Gastroesophageal sphincter (tissue), 4 donors: ENCODE data around the gene KDM4C. TPM values are rescaled to one million over a fixed set of nuclear protein-coding genes. Genes with fewer than 3 reads are reported as not detected.

ENCODE experiments used
- ATAC-seq: fragments of 150-250 bp; one replicate; pipeline ENCODE4 v1.9.1; 2016; ENCODE audit warnings: mild to moderate bottlenecking, moderate library complexity
- H3K27ac ChIP-seq, 4 donors: fragments of 200-600 bp; sonication (generic) in 3 of 4; 1 replicate in 3 of 4; 2 replicates in 1 of 4; pipeline ENCODE4 v1.5.1; 2016 to 2019
- H3K27me3 ChIP-seq: fragments of 200-600 bp; sonication (generic); one replicate; pipeline ENCODE4 v1.5.1; 2019
- H3K36me3 ChIP-seq, 2 donors: fragments of 200-600 bp; sonication (generic); one replicate each; pipeline ENCODE4 v1.5.1; 2019; ENCODE audit warnings: control low read depth in 1 of 2
- H3K4me1 ChIP-seq, 3 donors: fragments of 200-600 bp; sonication (generic); 1 replicate in 2 of 3; 2 replicates in 1 of 3; pipeline ENCODE4 v1.5.1; 2016 to 2019; ENCODE audit warnings: control low read depth in 2 of 3
- H3K4me3 ChIP-seq, 2 donors: fragments of 200-600 bp; sonication (generic); one replicate each; pipeline ENCODE4 v1.5.1; 2019; ENCODE audit warnings: mild to moderate bottlenecking in 1 of 2, moderate library complexity in 1 of 2
- H3K9me3 ChIP-seq, 3 donors: fragments of 200-600 bp; sonication (generic); one replicate each; pipeline ENCODE4 v1.5.1; 2017 to 2019; ENCODE audit warnings: control low read depth in 2 of 3
- EP300 ChIP-seq: sonication (generic); formaldehyde crosslinking; IDR thresholded peaks from one replicate; pipeline ENCODE4 v1.6.1; 2017; ENCODE audit warnings: antibody characterized with exemption, mild to moderate bottlenecking
- POLR2A ChIP-seq, 2 donors: fragments of 450-650 bp; IDR thresholded peaks; one replicate each; pipeline ENCODE4 v1.6.1; 2017; ENCODE audit warnings: antibody characterized with exemption in 2 of 2, mild to moderate bottlenecking in 2 of 2, moderate library complexity in 1 of 2
- POLR2AphosphoS5 ChIP-seq: sonication (generic); formaldehyde crosslinking; IDR thresholded peaks from one replicate; pipeline ENCODE4 v1.6.1; 2017; ENCODE audit warnings: antibody characterized with exemption
- WGBS, 2 donors: methylation state at CpG; one replicate each; pipeline ENCODE4 v1.1.5; 2018; ENCODE audit warnings: low coverage in 1 of 2; 5-methylcytosine and 5-hydroxymethylcytosine counted together
- total RNA-seq, 4 donors: library from RNA; depleted of rRNA; stranded (reverse); fragments of >200 nt; gene quantifications; one replicate each; pipeline ENCODE4 v1.1.0, GENCODE V29; 2016
- TF ChIP-seq, protein P1 (sequence below), 4 experiments: fragments of 200-600 bp in 2 of 4; fragments of 450-650 bp in 2 of 4; sonication (generic) in 1 of 4; IDR thresholded peaks; one replicate each; pipeline ENCODE4 v1.5.1; 2017 to 2019; ENCODE audit warnings: antibody characterized with exemption in 4 of 4, mild to moderate bottlenecking in 2 of 4, moderate library complexity in 2 of 4

The KDM4C gene
- total RNA-seq, 4 donors from 2014 or later, result 17.7 to 65.2 (median 29.5) TPM

DNA sequence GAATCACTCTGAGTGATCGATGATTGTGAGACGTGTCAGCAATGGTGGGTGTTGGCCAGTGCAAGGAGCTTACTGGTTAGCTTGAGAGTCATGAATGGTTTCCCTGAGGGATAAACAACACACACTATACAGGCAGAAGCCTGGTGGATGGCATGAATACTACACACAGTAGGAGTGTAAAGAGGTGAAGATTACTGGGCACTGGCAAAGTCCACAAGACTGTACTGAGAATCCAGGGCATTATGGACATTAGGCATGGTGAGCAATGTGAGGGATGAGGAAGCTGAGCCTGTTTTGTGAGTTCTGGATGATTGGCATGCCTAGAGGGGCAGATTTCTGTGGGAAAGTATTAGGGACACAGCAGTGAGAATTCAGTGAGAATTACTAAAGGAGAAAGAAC lies 71.3 kb downstream of the KDM4C start:
- WGBS, 2 donors, result 87 to 94% methylated on average over 2 of the region's 2 CpGs
- Histone ChIP-seq H3K36me3 (peaks cover 0 to 27% of the 10 kb centered on the region in 2 donors), H3K27me3 (no peaks in the 10 kb centered on the region), H3K27ac (no peak overlapping the region), H3K4me3 (no peak overlapping the region), H3K9me3 (peaks cover 0 to 6% (median 0%) of the 10 kb centered on the region in 3 donors), H3K4me1 (no peaks in the 10 kb centered on the region)
- TF ChIP-seq POLR2AphosphoS5 (no peak), POLR2A (IDR thresholded peaks at IDR 0.05) (no peak), EP300 (no peak)
- TF ChIP-seq, protein P1, sequence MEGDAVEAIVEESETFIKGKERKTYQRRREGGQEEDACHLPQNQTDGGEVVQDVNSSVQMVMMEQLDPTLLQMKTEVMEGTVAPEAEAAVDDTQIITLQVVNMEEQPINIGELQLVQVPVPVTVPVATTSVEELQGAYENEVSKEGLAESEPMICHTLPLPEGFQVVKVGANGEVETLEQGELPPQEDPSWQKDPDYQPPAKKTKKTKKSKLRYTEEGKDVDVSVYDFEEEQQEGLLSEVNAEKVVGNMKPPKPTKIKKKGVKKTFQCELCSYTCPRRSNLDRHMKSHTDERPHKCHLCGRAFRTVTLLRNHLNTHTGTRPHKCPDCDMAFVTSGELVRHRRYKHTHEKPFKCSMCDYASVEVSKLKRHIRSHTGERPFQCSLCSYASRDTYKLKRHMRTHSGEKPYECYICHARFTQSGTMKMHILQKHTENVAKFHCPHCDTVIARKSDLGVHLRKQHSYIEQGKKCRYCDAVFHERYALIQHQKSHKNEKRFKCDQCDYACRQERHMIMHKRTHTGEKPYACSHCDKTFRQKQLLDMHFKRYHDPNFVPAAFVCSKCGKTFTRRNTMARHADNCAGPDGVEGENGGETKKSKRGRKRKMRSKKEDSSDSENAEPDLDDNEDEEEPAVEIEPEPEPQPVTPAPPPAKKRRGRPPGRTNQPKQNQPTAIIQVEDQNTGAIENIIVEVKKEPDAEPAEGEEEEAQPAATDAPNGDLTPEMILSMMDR (IDR thresholded peaks at IDR 0.05), result no peak
- no peak for ATAC-seq

DNA sequence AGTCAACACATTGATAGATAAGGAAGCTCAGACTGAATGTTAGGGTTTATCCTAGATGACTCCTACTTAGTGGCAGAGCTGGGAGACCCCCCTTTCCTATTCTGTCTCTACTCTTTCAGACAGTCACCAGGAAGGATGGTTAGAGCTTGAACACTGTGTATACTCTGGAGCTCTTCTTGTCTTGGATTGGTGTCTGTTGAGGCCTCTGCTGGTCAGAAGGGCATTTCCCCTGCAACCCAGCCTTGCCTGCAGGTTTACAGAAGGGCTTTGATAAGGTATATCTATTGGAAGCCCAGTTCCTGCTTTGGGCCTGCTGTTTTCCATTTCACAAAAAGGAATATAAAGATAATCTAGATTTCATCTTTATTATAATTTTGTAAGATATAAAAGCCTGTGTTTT lies 71.8 kb downstream of the KDM4C start:
- Histone ChIP-seq H3K4me1 (no peaks in the 10 kb centered on the region), H3K27ac (no peak overlapping the region), H3K27me3 (no peaks in the 10 kb centered on the region), H3K4me3 (no peak overlapping the region), H3K36me3 (peaks cover 0 to 29% of the 10 kb centered on the region in 2 donors), H3K9me3 (peaks cover 0 to 6% (median 0%) of the 10 kb centered on the region in 3 donors)
- TF ChIP-seq, protein P1 (IDR thresholded peaks at IDR 0.05), result no peak
- no peak for TF ChIP-seq POLR2AphosphoS5
- no peak for TF ChIP-seq POLR2A (IDR thresholded peaks at IDR 0.05)
- no peak for TF ChIP-seq EP300
- no peak for ATAC-seq

DNA sequence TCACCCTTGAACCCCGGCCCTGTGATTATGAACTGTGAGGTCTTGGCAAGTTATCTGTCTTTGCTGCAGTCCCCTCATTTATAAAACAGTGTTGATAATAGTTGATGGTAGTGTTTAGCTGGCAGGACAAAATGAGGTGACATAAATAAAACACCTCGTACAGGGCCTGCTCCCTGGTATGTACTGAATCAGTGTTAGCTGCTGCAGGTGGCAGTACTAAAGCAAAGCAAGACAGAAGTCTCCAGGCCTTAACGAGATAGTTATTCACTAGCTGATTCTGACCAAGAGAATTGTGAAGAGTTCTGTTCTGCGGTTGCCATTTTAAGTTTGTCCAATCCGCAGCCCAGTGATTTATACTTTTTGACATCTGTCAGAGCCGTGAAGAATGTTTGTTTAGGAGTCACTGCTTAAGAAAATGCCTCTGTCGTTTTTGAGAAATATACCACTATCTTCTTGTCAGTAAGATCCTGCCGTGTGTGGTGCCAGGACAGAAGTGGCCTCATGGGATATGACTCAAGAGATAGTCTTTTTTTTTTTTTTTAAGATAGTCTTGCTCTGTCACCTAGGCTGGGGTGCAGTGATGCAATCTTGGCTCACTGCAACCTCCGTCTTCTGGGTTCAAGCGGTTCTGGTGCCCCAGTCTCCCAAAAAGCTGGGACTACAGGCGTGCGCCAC lies 75.9 kb downstream of the KDM4C start:
- H3K27me3 ChIP-seq, result no peaks in the 10 kb centered on the region
- H3K4me1 ChIP-seq, result no peaks in the 10 kb centered on the region
- H3K9me3 ChIP-seq, result peaks cover 0 to 6% (median 0%) of the 10 kb centered on the region in 3 donors
- ATAC-seq, result no peak
- no peak for TF ChIP-seq POLR2AphosphoS5
- TF ChIP-seq, protein P1 (IDR thresholded peaks at IDR 0.05), result no peak
- 71 to 81% methylated on average over 5 to 8 of the region's 12 CpGs for WGBS, 2 donors
- H3K27ac ChIP-seq, result no peak overlapping the region
- H3K36me3 ChIP-seq, result peaks cover 0 to 24% of the 10 kb centered on the region in 2 donors
- H3K4me3 ChIP-seq, result no peak overlapping the region

DNA sequence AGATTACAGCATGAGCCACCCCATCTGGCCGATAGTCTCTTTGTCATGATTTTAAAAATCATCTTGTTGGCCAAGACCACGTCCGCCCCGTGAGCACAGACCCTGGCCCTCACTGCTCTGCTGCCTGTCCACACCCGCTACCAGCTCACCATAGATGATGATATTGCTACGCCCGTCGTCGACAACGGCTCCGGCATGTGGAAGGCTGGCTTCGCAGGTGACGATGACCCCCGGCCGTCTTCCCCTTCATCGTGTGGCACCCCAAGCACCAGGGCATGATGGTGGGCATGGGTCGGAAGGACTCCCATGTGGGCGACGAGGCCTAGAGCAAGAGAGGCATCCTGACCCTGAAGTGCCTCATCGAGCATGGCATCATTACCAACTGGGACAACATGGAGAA lies 76.5 kb downstream of the KDM4C start:
- TF ChIP-seq EP300 (no peak), POLR2A (IDR thresholded peaks at IDR 0.05) (no peak), POLR2AphosphoS5 (no peak)
- TF ChIP-seq, protein P1 (IDR thresholded peaks at IDR 0.05), result no peak
- Histone ChIP-seq H3K4me3 (no peak overlapping the region), H3K4me1 (no peaks in the 10 kb centered on the region), H3K9me3 (peaks cover 0 to 6% (median 0%) of the 10 kb centered on the region in 3 donors), H3K36me3 (peaks cover 0 to 20% of the 10 kb centered on the region in 2 donors), H3K27ac (no peak overlapping the region), H3K27me3 (no peaks in the 10 kb centered on the region)
- WGBS, 2 donors, result 97 to 100% methylated on average over 1 to 11 of the region's 20 CpGs
- no peak for ATAC-seq

DNA sequence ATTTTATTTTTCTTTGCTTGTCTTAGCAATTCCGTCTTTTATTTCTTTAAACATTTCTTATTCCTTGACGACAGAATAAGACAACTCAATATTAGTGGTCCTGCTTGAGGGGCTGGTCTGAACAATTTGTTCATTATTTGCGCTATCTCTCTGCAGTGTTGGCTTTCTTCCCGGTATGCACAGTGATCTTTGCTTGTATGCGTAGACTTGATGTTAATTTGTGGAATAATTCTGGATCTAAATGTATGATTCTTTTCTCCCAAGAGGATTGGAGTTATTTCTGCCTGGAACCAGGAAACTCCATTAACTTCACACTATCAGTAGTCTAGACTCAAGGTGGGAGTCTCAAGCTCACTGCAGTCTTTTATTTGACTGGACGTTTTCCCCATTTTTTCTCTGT lies 80.4 kb downstream of the KDM4C start:
- 39 to 57% methylated on average over 5 to 6 of the region's 6 CpGs for WGBS, 2 donors
- Histone ChIP-seq H3K4me1 (no peaks in the 10 kb centered on the region), H3K27me3 (no peaks in the 10 kb centered on the region), H3K9me3 (no peaks in the 10 kb centered on the region), H3K36me3 (peaks cover 0 to 14% of the 10 kb centered on the region in 2 donors), H3K4me3 (no peak overlapping the region), H3K27ac (no peak overlapping the region)
- TF ChIP-seq POLR2AphosphoS5 (no peak), POLR2A (IDR thresholded peaks at IDR 0.05) (no peak), EP300 (no peak)
- TF ChIP-seq, protein P1 (IDR thresholded peaks at IDR 0.05), result no peak
- no peak for ATAC-seq
